ENCODE measurements around the gene FHIT.

DNA sequence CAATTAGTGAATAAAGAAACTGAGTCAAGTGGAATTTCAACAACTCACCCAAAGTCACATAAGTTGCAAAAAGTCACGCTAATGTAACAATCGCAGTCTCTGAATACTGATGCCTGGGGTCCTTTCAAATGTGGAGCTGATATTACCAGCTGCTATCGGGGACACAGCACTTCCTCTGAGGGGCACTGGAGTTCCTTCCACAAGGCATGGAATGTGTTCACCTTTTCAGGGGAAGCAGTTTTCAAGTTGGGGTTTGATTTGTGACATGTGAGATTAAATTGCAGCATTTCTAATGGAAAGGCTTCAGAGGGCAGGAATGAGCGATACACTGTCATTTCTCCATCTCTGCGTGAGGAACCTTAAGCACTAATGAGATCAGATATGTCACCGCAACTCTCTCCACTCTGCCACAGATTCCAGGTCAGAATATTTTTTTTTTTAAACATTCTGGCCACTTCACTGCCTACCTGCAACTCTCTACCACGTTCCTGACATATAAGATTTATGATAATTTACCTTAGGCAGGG, 1394.3 kb downstream of the FHIT start:
- TF ChIP-seq POLR2A (IDR thresholded peaks at IDR 0.05; ENCODE audit: low read length) (no peak), GATA1 (IDR thresholded peaks at IDR 0.05; ENCODE audit: low read depth, low read length) (no peak)

Data from erythroblast (primary cell).